ENCODE measurements around the gene PAX7.

DNA sequence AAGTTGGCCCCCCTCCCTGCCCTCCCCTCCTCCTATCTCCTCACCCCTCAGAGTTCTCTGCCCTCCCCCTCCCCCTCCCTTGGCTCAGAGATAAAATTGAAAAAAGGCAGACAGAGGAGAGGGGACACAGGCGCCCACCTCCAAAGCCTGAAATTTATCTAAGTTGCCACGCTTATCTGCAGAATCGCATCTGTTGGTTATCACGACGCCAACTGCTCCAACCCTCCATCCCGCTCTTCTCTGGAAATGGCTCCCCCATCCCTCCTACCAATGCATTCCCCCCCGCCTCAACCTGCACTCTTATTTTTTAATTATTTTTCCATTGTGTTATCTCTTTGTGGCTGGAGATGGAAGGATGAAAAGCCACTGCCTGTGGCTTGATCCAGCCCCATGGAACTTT is 138.5 kb downstream of the PAX7 start:
- TF ChIP-seq, protein P1, sequence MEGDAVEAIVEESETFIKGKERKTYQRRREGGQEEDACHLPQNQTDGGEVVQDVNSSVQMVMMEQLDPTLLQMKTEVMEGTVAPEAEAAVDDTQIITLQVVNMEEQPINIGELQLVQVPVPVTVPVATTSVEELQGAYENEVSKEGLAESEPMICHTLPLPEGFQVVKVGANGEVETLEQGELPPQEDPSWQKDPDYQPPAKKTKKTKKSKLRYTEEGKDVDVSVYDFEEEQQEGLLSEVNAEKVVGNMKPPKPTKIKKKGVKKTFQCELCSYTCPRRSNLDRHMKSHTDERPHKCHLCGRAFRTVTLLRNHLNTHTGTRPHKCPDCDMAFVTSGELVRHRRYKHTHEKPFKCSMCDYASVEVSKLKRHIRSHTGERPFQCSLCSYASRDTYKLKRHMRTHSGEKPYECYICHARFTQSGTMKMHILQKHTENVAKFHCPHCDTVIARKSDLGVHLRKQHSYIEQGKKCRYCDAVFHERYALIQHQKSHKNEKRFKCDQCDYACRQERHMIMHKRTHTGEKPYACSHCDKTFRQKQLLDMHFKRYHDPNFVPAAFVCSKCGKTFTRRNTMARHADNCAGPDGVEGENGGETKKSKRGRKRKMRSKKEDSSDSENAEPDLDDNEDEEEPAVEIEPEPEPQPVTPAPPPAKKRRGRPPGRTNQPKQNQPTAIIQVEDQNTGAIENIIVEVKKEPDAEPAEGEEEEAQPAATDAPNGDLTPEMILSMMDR (IDR thresholded peaks at IDR 0.05; ENCODE audit: insufficient read depth, low read length, poor library complexity, severe bottlenecking) = no peak
- no peak for TF ChIP-seq EZH2phosphoT487 (conservative IDR thresholded peaks at IDR 0.05; ENCODE audit: low read length)
